Caco-2 (cell line): ENCODE results near the gene MRFAP1. TPM values are rescaled to one million over a fixed set of nuclear protein-coding genes. Genes with fewer than 3 reads are reported as not detected.

ENCODE experiments used
- BruUV-seq: library from RNA; stranded (reverse); fragments of 400-500 nt; replicated peaks from 2 replicates; lab custom pipeline; 2021; lab: Mats Ljungman, UMichigan
- CTCF ChIA-PET: fragments of 300-600 bp; sonication (Branson Sonifier 250); formaldehyde crosslinking; loops from one replicate; lab custom pipeline; 2022; ENCODE audit warnings: antibody characterized with exemption; lab: Charles Lee
- POLR2A ChIA-PET: fragments of 300-600 bp; sonication (Branson Sonifier 250); formaldehyde crosslinking; loops from one replicate; lab custom pipeline; 2022; ENCODE audit warnings: antibody characterized with exemption; lab: Charles Lee
- DNase-seq, 2 experiments: peaks; one replicate each; pipeline versions ENCODE4 v3.0.0 to v3.0.0-alpha.2; 2020 to 2022
- H3K27me3 ChIP-seq: replicated peaks from 2 replicates; pipeline ENCODE4 v1.6.0; 2011; ENCODE audit warnings: low read length; ENCODE audit not compliant: control insufficient read depth, insufficient read depth
- H3K36me3 ChIP-seq: 2 replicates; pipeline ENCODE4 v1.5.1; 2011; ENCODE audit warnings: low read length; ENCODE audit not compliant: control insufficient read depth, insufficient read depth
- H3K4me1 ChIP-seq: fragments of 250-450 bp; sonication (Bioruptor Pico); 2 replicates; pipeline ENCODE4 v1.5.1; 2020; ENCODE audit warnings: mild to moderate bottlenecking
- H3K4me3 ChIP-seq: 2 replicates; pipeline ENCODE4 v1.5.1; 2011; ENCODE audit warnings: low read depth, mild to moderate bottlenecking, control low read depth, low read length
- H3K9me3 ChIP-seq: fragments of 250-450 bp; sonication (Bioruptor Pico); 2 replicates; pipeline ENCODE4 v1.5.1; 2020; ENCODE audit warnings: mild to moderate bottlenecking, moderate library complexity
- H3K27ac Mint-ChIP-seq: one replicate; pipeline ENCODE4 v1.8.0; 2022; ENCODE audit warnings: mixed read lengths; ENCODE audit not compliant: unreplicated experiment
- H3K27me3 Mint-ChIP-seq: one replicate; pipeline ENCODE4 v1.8.0; 2022; ENCODE audit warnings: mixed read lengths; ENCODE audit not compliant: insufficient read depth, unreplicated experiment
- H3K36me3 Mint-ChIP-seq: one replicate; pipeline ENCODE4 v1.8.0; 2022; ENCODE audit warnings: mild to moderate bottlenecking, mixed read lengths; ENCODE audit not compliant: insufficient read depth, unreplicated experiment
- H3K4me1 Mint-ChIP-seq: one replicate; pipeline ENCODE4 v1.8.0; 2022; ENCODE audit warnings: low read depth, mixed read lengths; ENCODE audit not compliant: unreplicated experiment
- H3K4me3 Mint-ChIP-seq: one replicate; pipeline ENCODE4 v1.8.0; 2022; ENCODE audit warnings: mild to moderate bottlenecking, moderate library complexity, mixed read lengths; ENCODE audit not compliant: unreplicated experiment
- H3K9me3 Mint-ChIP-seq: one replicate; pipeline ENCODE4 v1.8.0; 2022; ENCODE audit warnings: mixed read lengths; ENCODE audit not compliant: unreplicated experiment
- CTCF ChIP-seq, 2 experiments: fragments of 200-600 bp in 1 of 2; IDR thresholded peaks; 1 replicate in 1 of 2; 2 replicates in 1 of 2; pipeline versions ENCODE4 v1.5.1 to v1.8.0; 2011 to 2022; ENCODE audit warnings: antibody characterized with exemption in 1 of 2, control low read depth in 1 of 2, inconsistent platforms in 1 of 2, low read depth in 1 of 2, low read length in 1 of 2, mild to moderate bottlenecking in 1 of 2, moderate library complexity in 1 of 2; ENCODE audit not compliant: insufficient read depth in 1 of 2, severe bottlenecking in 1 of 2, unreplicated experiment in 1 of 2
- intact Hi-C: fragments of 100-400 bp; cut with micrococcal nuclease; formaldehyde crosslinking; loops from one replicate; pipeline ENCODE4 v1.10.0; 2022; ENCODE audit not compliant: unreplicated experiment
- total RNA-seq: library from RNA; stranded (reverse); gene quantifications from 2 replicates; pipeline ENCODE4 v1.2.3, GENCODE V29; 2022

Gene MRFAP1
- total RNA-seq, 1 experiment from 2014 or later = 254 TPM

GRCh38 chr4:6621556-6621927 is 18.9 kb upstream of the MRFAP1 start:
- Histone ChIP-seq H3K27me3 (no peaks in the 10 kb centered on the region), H3K4me1 (no peaks in the 10 kb centered on the region; the same call in 1 of the 2 replicates), H3K36me3 (no peaks in the 10 kb centered on the region), H3K9me3 (no peaks in the 10 kb centered on the region), H3K4me3 (no peak overlapping the region)
- intact Hi-C loops = loop anchor here (10.0 kb wide), 1 partner anchor 63 kb away; no protein-coding TSS in a partner anchor
- TSS peak; percentile 48 for BruUV-seq
- ChIA-PET CTCF (no interaction called here), POLR2A (no interaction called here)
- TF ChIP-seq CTCF (IDR thresholded peaks at IDR 0.05; ENCODE audit: insufficient read depth in 1 of 2, low read depth in 1 of 2, low read length in 1 of 2, severe bottlenecking in 1 of 2, unreplicated experiment in 1 of 2) = no peak
- no peak for DNase-seq
- H3K9me3 Mint-ChIP-seq = no peaks in the 10 kb centered on the region
- no peaks in the 10 kb centered on the region for H3K4me1 Mint-ChIP-seq
- no peaks in the 10 kb centered on the region for H3K27me3 Mint-ChIP-seq
- H3K27ac Mint-ChIP-seq = no peak overlapping the region
- no peak overlapping the region for H3K4me3 Mint-ChIP-seq
- peaks cover 7% of the 10 kb centered on the region for H3K36me3 Mint-ChIP-seq

GRCh38 chr4:6622744-6623143 is 17.7 kb upstream of the MRFAP1 start:
- no peaks in the 10 kb centered on the region for H3K27me3 ChIP-seq
- POLR2A ChIA-PET = no interaction called here
- BruUV-seq = no TSS peak

GRCh38 chr4:6625256-6625655 is 15.2 kb upstream of the MRFAP1 start:
- intact Hi-C loops = loop anchor here (10.0 kb wide), 1 partner anchor 60 kb away; no protein-coding TSS in a partner anchor
- H3K36me3 ChIP-seq = no peaks in the 10 kb centered on the region
- no peaks in the 10 kb centered on the region for H3K27me3 ChIP-seq
- H3K9me3 ChIP-seq = no peaks in the 10 kb centered on the region
- H3K4me3 ChIP-seq = no peak overlapping the region
- Mint-ChIP-seq H3K4me1 (no peaks in the 10 kb centered on the region), H3K9me3 (no peaks in the 10 kb centered on the region), H3K36me3 (no peaks in the 10 kb centered on the region), H3K4me3 (no peak overlapping the region), H3K27me3 (no peaks in the 10 kb centered on the region), H3K27ac (peak overlapping the region; percentile 19)
- POLR2A ChIA-PET = no interaction called here
- no peaks in the 10 kb centered on the region; the same call in 1 of the 2 replicates for H3K4me1 ChIP-seq
- no TSS peak for BruUV-seq
- CTCF ChIA-PET = no interaction called here
- no peak for TF ChIP-seq CTCF (IDR thresholded peaks at IDR 0.05; ENCODE audit: insufficient read depth in 1 of 2, low read depth in 1 of 2, low read length in 1 of 2, severe bottlenecking in 1 of 2, unreplicated experiment in 1 of 2)
- no peak for DNase-seq

More at GRCh38 chr4:6622744-6623143, 17.7 kb upstream of the MRFAP1 start:
- intact Hi-C loops = loop anchor here (10.0 kb wide), 1 partner anchor 62 kb away; no protein-coding TSS in a partner anchor
- Mint-ChIP-seq H3K27ac (no peak overlapping the region), H3K27me3 (no peaks in the 10 kb centered on the region), H3K36me3 (peaks cover 7% of the 10 kb centered on the region), H3K4me3 (no peak overlapping the region), H3K4me1 (no peaks in the 10 kb centered on the region), H3K9me3 (no peaks in the 10 kb centered on the region)
- no peak for TF ChIP-seq CTCF (IDR thresholded peaks at IDR 0.05; ENCODE audit: insufficient read depth in 1 of 2, low read depth in 1 of 2, low read length in 1 of 2, severe bottlenecking in 1 of 2, unreplicated experiment in 1 of 2)
- no peak overlapping the region for H3K4me3 ChIP-seq
- DNase-seq = no peak
- H3K9me3 ChIP-seq = no peaks in the 10 kb centered on the region
- CTCF ChIA-PET = no interaction called here
- no peaks in the 10 kb centered on the region for H3K36me3 ChIP-seq
- no peaks in the 10 kb centered on the region; the same call in 1 of the 2 replicates for H3K4me1 ChIP-seq
